HUDEP-2 (cell line): Measurements from ENCODE around the gene SAPCD2.
"Not testable (repeated sequence)": the region's sequence is repeated elsewhere in the genome, so short reads cannot be mapped to it uniquely, and the experiment has no call there.

ENCODE experiments used
- DNase-seq, 76 experiments: peaks; one replicate each; lab custom pipeline; 2025; ENCODE audit not compliant: unreplicated experiment in 76 of 76; lab: John Stamatoyannopoulos, UW

SAPCD2 gene

DNA sequence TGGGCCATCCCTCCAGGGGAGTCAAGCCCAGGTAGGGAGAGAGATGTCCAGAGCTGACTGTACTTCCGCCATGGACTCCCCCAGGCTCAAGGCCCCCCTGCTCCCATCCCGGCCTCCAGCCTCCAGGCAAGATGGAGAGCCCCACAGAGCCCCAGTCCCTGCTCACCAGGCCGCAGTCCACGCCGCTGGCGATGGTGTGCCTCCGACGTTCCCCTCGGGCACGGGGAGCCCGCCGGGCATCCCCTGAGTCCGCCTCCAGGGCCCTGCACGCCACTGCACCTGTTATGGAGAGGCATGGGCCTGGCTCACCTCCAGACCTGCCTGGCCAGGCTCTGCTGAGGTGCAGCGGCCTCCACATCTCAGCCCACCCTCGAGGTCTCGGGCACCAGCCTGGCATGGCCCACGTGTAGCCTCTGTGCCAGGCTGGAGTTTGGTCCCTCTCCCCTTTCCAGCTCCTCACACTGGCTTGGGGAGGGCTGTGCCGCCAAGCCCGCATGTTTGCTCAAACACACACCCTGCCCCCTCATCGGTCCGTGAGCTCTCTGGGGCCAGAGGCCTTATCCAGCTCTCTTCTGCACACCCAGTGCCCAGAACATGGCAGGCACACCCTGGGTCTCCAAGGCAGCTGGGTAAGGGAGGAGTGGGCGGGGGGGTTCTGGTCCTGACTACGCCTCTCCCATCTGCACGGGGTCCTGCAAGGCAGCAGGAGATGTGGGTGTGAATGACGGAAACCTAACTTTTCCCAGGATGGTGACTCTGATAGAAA lies 4.1 kb downstream of the SAPCD2 start:
- DNase-seq: no peak

- DNase-seq: no peak
Observed at GRCh38 chr9:137065336-137065967, 4.9 kb downstream of the SAPCD2 start.

GRCh38 chr9:137064880-137065164 lies 5.5 kb downstream of the SAPCD2 start:
- DNase-seq: no peak

DNA sequence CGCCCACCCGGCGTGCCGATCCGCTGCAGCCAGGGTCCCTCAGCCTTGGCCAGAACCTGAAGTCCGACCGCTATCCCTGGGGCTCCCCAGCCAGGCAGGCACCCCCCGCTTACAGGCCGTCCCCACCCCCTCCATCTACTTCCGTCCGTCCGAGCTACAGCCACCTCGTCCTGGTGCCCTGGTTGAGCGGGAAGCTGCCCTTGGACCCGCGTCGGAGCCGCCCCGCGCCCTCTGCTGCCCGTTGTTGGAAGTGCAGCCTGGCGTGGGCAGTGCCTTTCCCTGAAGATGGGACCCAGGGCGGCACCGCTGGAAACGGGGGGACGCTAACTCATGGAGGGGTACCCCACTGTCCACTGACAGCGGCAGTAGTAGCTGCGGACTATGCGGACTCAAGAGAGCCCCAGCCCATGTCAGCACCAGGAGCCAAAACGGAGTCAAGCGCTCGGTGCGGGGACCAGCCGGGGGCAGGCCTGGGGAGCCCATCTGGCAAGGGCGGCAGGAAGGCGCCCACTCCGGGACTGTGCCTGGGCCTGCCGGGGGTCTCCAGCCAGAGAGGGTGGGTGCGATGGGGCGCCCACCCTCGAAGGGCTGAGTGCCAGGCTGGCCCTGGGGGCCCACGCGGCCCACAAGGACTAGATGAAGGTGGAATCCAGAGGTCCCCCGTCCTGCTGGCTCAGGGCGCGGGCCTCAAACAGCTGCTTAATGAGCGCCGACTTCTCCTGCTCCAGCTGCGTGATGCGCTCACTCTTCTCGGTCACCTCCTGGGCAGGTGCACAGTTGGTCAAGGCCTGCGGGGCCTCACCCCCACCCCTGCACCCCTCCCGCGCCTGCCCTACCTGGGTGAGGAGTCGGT lies 6.1 kb downstream of the SAPCD2 start:
- DNase-seq: peak in 49 of 76 experiments; percentile 3 to 66 (median 32)

DNA sequence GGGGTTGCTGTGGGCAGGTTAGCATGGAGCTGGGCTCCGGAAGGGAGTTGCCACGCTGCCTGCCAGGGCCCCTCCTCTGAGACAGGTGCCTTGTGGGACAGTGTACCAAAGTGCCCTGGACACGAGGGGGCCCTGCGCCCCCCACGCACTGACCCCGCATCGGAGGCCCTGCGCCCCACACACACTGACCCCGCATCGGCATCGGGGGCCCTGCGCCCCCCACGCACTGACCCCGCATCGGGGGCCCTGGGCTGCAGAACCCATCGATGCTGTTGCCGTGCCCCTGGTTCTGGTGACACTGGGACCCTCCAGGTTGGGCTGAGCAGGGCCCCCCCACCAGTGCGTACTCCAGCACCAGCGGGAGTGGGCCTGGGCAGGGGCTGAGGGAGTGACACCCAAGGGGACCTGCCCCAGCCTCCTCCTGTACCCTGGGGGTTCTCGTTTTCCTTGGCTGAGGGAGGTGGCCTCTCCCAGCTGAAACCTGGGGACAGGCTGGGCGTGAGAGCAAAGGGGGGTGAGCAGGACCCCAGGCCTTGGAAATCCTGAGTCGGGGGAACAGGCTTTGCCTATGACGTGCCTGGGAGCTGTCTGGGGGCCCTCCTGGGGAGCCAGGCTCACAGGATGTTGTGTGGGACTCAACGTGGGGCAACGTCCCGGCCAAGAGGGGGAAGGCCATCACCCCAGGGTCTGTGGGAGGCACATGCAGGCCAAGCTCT lies 6.9 kb downstream of the SAPCD2 start:
- DNase-seq: no peak

- not testable (repeated sequence) for DNase-seq
Observed at GRCh38 chr9:137062798-137063197, 7.6 kb downstream of the SAPCD2 start.

DNA sequence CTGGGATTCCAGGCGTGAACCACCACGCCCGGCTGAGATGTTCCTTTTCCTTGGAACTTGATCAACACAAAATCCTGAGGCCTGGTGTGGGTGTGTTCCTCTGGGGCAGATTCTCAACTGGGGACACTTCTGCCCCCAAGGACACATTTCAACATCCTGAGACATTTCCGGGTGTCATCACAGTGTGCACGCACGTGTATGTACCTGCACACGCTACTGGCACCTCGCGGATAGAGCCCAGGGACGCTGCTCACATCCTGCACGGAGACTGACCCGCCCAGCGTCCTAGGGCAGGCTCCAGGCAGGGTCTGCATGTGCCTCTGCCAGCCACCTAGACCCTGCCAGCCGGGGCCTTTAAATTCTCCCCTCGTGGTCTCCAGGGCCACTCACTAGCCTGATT lies 8.0 kb downstream of the SAPCD2 start:
- no peak for DNase-seq

- no peak for DNase-seq
Observed at GRCh38 chr9:137058521-137059234, 11.7 kb downstream of the SAPCD2 start.

- no peak for DNase-seq
Observed at GRCh38 chr9:137057545-137057944, 12.8 kb downstream of the SAPCD2 start.

DNA sequence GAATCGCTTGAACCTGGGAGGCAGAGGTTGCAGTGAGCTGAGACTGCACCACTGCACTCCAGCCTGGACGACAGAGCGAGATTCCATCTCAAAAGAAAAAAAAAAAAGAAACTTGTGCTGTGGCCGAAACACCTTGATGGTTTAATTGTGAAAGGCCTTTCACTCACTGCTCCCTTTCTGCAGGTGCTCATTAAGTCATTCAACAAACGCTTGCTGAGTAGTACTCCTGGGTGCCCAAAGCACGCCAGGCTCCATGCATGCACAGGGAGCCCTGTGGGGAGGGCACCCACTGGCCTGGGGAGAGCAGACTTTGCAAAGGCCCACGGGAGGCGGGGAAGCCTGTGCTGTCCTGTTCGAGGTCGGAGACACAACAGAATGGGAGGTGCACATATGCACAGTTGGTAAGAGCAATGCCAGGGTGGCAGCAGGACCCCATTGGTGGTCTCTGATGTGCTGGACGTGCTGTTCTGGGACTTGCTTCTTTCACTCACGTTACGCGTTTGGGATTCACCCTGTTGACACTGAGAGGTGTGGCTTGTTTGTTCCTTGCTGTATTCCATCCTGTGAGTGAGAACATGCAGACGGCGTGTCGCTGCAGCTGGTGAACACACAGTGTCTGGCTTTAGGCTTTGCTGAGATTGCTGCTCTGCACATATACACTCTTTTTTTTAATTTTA lies 13.5 kb downstream of the SAPCD2 start:
- DNase-seq: no peak

GRCh38 chr9:137055385-137056364 lies 14.7 kb downstream of the SAPCD2 start:
- DNase-seq: no peak

DNA sequence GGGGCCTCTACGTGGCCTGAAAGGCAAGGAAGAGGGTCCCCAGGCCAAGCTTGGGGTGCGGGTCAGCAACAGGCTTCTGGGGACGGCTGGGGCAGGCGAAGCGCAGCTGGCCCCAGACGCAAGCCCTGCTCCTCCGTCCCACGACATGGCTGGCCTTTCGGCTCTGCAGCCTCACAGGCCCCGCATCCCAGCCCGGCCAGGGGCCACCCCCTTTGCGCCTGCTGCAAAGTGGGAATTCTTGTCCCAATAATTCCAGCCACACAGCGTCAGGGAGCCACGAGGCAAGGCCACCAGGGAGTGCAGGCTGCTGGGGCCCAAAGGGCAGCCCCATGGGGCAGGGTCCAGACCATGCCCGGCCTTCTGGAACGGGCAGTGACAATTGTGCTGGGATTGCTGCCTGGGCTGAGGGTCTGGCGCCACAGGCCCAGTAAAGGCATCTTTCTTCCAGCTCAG lies 15.4 kb downstream of the SAPCD2 start:
- DNase-seq: no peak

GRCh38 chr9:137053944-137054931 lies 16.1 kb downstream of the SAPCD2 start, which contains the start of gene ENTPD2:
Gene ENTPD2, minus strand, starts transcription at chr9:137054061. Its CDS starts 64 bp downstream, at chr9:137053997.
- no peak for DNase-seq

- DNase-seq: no peak
Observed at GRCh38 chr9:137052998-137053943, 17.1 kb downstream of the SAPCD2 start.

DNA sequence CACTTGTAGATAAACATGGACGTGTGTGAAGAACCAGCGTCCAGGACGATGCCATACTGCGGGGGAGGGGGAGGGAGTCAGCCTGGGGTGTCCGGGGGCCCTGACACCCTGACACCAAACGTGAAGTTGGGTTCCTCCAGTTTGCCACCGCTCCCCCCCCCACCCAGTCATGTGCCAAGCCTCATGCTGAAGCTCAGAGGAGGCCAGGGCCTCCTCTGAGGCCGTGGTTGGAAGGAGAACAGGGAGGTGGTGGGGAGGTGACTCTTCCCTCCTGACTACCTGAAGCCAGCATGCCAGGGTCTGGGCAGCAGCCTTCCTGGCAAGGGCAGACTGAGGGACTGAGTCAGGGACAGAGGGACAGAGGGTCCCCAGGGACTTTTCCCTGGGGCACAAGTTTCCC lies 18.1 kb downstream of the SAPCD2 start:
- no peak for DNase-seq

DNA sequence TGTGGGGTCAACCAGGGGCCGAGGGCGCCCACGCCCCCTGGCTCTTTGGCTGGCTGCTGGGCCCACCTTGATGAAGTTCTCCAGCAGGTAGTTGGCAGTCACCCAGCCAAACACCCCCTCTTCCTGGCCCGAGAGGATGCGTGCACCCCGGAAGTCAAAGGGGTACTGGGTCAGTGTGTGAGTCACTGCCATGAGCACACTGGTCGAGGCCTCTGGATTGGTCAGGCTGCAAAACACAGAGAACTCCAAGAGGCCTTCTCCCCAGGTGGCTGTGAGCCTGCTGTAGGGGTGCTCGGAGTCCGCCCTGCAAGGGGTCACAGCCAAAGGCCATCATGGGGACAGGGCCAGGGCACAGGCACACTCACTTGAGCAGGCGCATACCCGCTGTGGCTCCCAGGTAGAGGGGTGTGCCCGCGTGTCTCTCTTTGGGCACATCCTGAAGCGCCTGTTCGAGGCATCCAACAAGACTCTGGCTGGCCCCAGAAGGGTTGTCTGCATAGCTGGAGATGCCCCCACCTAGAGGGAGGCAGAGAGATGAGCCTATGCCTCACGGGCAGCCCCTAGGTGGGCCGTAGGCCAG lies 19.1 kb downstream of the SAPCD2 start:
- DNase-seq: no peak
